Measurements from ENCODE around the gene DONSON. TPM values are rescaled to one million over a fixed set of nuclear protein-coding genes. Genes with fewer than 3 reads are reported as not detected.

The DONSON gene
- total RNA-seq, 1 experiment from 2014 or later, result 32.9 TPM

GRCh38 chr21:33542640-33543504, 45.6 kb downstream of the DONSON start, which contains the start of gene SON:
Gene SON (plus strand): TSS chr21:33543038. CDS start chr21:33543093, 55 bp downstream.
- peak; percentile 99 for DNase-seq (ENCODE audit: low read depth)

- peak; percentile 84 for DNase-seq (ENCODE audit: low read depth)
Observed at GRCh38 chr21:33541756-33542639, 46.5 kb downstream of the DONSON start, which contains the start of gene GART. Gene GART (minus strand): TSS chr21:33542117. CDS start chr21:33539315, 2,802 bp downstream.

GRCh38 chr21:33541105-33541711, 47.3 kb downstream of the DONSON start:
- DNase-seq (ENCODE audit: low read depth), result peak; percentile 56

- DNase-seq (ENCODE audit: low read depth), result no peak
Observed at GRCh38 chr21:33540711-33541104, 47.8 kb downstream of the DONSON start.

- DNase-seq (ENCODE audit: low read depth), result no peak
Observed at GRCh38 chr21:33539616-33540015, 48.9 kb downstream of the DONSON start.

- DNase-seq (ENCODE audit: low read depth), result no peak
Observed at GRCh38 chr21:33537212-33537611, 51.3 kb downstream of the DONSON start.

- DNase-seq (ENCODE audit: low read depth), result no peak
Observed at GRCh38 chr21:33531007-33531406, 57.5 kb downstream of the DONSON start.

Other genes starting within 250 kb of the DONSON start
- 36.8 and 47.2 TPM in 2 replicates for gene IFNGR2, start 185.3 kb downstream of the DONSON start, total RNA-seq (2014; rRNA removed; shearing (Covaris generic))
- 12.0 and 14.5 TPM in 2 replicates for gene TMEM50B, start 108.7 kb downstream of the DONSON start, total RNA-seq (2014; rRNA removed; shearing (Covaris generic))
- 0.68 TPM in 1 of 2 replicates, not detected in the other for gene DNAJC28, start 97.0 kb downstream of the DONSON start, total RNA-seq (2014; rRNA removed; shearing (Covaris generic))
- 143 and 162 TPM in 2 replicates for gene GART, start 46.6 kb downstream of the DONSON start, total RNA-seq (2014; rRNA removed; shearing (Covaris generic))
- gene SON, start 45.6 kb downstream of the DONSON start, total RNA-seq (2014; rRNA removed; shearing (Covaris generic)), result 107 and 164 TPM in 2 replicates
- 8.1 and 23.2 TPM in 2 replicates for gene CRYZL1, start 53.1 kb upstream of the DONSON start, total RNA-seq (2014; rRNA removed; shearing (Covaris generic))
- 25.9 and 29.2 TPM in 2 replicates for gene ITSN1, start 53.8 kb upstream of the DONSON start, total RNA-seq (2014; rRNA removed; shearing (Covaris generic))